Hematopoietic multipotent progenitor cell treated with erythropoietin and hydrocortisone succinate and interleukin-3 and kit ligand, for 6 days (in vitro differentiated cells): ENCODE results near the gene HOXD12.
A peak's percentile ranks its signal among the peaks of the same experiment; 100 is the strongest.

Source experiments
- DNase-seq: peaks from one replicate; pipeline ENCODE4 v3.0.0-alpha.2; 2015

HOXD12 gene

DNA sequence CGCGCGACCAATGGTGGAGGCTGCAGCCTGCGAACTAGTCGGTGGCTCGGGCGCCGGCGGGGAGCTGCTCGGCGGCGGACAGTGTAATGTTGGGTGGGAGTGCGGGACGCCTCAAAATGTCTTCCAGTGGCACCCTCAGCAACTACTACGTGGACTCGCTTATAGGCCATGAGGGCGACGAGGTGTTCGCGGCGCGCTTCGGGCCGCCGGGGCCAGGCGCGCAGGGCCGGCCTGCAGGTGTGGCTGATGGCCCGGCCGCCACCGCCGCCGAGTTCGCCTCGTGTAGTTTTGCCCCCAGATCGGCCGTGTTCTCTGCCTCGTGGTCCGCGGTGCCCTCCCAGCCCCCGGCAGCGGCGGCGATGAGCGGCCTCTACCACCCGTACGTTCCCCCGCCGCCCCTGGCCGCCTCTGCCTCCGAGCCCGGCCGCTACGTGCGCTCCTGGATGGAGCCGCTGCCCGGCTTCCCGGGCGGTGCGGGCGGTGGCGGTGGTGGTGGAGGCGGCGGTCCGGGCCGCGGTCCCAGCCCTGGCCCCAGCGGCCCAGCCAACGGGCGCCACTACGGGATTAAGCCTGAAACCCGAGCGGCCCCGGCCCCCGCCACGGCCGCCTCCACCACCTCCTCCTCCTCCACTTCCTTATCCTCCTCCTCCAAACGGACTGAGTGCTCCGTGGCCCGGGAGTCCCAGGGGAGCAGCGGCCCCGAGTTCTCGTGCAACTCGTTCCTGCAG lies 23.3 kb downstream of the HOXD12 start, which contains the start of gene HOXD9:
HOXD9 (plus strand) TSS at position 37 of the 728 bp plus-strand sequence; CDS start at position 87, 50 bp downstream.
- DNase-seq: no peak

DNA sequence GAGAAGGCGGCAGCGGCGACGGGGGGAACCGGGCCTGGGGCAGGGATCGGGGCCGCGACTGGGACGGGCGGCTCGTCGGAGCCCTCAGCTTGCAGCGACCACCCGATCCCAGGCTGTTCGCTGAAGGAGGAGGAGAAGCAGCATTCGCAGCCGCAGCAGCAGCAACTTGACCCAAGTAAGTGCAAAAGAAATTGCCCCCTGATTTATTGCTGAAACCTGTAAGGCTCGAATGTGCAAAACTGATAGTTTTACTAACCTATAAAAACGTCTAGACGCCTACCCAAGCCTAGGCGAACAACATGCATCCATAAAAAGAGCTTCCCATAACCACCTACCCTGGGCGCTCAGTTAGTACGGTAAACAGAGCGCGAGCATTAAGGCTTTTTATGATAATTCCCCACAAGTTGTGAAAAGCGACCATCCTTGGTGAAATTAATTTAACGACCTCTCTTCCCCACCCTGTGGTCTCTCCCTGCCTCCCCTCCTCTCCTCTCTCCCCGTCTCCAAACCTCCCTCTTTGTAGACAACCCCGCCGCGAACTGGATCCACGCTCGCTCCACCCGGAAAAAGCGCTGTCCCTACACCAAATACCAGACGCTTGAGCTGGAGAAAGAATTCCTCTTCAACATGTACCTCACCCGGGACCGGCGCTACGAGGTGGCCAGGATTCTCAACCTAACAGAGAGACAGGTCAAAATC lies 24.0 kb downstream of the HOXD12 start:
- DNase-seq: no peak

DNA sequence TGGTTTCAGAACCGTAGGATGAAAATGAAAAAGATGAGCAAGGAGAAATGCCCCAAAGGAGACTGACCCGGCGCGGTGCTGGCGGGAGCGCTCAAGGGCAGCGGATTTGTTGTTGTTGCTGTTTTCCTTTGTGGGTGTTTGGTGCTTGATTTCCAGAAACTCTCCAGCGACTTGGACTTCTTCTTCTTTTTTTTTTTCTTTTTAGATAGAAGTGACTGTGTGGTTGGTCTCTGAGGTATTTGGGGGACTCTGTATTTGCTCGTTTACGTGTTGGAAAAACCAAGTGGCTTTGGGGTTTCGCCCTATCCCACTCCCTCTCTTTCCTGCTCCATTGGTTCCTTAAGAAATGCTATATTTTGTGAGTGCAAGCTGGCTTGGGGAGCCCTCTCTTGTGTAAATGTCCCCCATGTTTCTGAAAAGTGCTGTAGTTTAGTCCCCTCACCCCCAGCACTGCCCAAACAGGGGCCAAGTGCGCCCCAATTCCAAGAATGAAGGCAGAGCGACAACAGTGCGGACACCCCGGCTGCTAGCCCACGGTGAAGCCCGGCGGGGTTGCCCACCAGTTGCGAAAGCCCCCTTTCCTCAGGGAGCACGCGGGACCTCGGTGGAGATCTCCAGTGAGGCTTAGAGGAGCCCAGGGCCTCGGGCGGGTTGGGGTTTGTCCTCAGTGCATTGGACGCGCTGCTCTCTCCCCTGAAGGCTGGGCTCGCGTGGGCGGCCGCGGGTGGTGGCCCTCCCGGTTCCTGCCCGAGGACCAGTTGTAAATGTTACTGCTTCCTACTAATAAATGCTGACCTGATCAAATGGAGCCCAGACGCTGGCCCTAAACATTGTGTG lies 24.7 kb downstream of the HOXD12 start:
- DNase-seq: no peak

DNA sequence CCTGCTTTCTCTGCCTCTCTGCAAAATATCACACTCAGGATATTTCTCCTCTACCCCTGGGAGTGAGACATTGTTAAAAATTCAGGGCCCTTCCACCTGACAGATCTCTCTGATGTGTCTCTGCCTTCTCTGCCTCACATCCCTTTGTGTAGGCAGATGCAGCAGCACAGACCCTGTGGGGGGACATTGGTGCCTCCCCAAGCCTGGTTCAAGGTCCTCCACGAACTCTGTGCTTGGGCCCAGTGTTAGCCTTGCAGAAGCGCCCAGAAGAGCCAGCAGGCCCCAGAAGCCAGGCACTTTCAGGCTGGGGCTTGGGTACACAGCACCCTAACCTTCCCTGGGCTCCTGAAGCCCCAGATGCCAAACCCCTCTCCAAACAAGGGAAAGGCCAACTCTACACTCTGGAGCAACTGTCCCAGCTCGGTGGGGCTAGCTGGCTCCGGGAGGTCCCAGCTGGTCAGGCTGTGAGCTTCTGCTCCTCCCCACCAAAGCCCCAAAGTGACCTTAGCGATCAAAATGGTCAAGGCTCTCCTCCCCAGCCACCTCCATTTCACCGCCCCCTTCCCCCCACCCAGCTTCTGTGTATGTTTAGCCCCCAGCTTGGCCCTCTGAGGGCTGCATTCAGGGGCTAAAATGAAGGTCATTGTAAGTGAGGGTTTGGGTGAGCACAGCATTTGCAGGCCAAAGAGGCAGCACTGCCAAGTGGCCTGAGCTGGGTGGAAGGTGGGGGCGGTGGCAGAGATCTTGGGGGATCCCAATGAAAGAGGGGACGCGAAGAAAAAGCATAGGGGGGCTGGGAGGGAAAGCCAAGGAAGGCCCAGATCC lies 25.6 kb downstream of the HOXD12 start:
- DNase-seq: no peak

DNA sequence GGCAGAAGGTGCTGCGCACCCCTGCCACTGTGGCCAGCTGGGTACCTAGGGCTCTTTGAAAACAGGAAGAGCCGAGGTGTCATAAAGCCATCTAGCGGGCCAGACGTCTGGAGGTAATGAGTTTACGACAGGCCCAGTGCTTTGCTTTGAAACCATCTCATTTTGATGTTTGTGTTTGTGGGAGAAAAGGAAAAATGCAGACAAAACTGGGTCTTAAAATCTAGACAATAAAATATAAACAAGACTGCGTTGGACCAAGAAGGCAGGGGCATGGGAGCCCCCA lies 26.1 kb downstream of the HOXD12 start:
- no peak for DNase-seq

DNA sequence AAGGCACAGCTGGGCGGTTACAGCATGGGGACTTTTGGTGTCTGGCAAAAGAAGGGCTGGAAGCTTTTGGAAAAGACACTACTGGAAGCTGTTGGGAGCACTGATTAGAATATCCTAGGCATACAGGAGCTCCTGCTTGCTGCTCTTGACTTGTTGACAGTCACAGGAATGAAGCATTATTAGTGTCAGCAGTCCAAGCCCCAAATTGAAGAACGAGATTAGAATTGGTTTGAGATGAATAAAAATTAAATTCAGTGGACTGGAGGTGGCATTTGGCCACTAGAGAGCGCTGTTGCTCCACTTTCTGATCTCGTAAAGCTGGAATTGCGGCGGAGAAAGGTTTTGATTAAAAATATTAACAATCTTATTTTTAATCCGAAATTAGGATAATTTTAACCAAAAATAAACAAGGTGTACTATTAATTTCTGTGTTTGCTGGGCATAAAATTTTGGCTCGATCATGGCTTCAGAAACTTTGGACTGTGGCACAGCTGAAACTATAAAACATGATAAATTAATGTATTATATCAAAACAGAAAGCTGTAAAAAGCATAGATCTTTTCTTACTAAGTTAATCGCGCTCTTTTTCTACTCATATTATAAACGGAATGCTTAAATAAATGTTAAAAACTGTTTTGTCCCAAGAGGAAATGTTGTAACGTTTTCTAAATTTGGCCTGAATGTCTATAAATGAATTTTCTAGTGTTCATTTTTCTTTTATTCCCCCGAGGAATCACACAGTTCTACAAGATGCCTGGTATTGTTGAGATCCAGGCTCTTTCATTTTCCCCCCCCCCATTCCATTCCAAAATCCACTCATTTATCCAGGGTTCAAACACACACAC lies 27.6 kb downstream of the HOXD12 start:
- peak; percentile 84 for DNase-seq

DNA sequence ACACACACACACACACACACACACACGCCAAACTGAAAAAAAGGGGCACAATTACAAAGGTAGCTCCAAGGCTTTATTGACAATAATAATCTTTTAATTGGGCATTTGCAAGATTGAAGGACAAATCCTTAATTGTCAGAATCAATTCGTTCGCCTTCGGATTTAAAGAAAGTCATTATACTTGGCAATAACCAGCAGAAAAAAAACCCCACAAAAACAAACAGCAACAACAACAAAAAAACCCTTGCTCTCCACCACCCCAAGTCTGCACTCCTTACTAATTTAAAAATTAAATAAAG lies 28.1 kb downstream of the HOXD12 start:
- DNase-seq: no peak

DNA sequence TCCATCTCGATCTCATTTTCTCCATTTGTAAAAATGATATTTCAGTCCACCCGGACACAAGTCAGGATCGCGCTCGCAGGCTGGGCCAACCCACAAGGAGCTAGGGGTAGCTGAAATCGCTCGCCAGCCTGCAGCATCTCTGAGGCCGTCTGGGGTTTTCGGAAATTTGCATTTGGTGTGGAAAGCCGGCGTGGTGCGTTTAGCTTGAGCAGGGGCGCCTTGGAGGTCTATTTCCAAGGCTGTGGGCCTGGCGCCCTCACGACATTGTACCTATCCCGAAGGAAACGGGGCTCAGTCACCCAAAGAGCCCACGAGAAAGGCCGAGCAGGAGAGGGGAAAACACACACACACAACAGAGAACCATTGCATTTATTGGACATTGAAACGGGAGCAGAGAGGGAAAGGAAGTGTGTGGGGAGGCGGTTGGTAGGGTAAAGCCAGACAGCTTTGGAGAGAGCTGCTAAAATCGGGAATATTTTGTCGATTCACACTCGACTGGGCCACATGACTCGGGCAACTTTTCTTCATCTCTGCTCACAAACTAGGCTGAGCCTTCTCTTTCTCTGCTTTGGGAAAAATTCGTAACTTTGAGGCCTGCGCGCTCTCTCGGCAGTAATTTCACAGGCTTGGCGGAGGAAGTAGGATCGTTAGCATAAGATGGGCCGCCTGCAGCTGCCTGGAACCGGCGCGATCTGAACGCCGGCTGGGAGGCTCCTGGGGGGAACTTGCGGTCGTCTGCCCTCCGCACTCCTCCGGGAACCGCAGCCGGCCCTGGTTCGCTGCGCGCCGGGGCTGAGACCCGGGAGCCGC lies 28.8 kb downstream of the HOXD12 start:
- DNase-seq: no peak

DNA sequence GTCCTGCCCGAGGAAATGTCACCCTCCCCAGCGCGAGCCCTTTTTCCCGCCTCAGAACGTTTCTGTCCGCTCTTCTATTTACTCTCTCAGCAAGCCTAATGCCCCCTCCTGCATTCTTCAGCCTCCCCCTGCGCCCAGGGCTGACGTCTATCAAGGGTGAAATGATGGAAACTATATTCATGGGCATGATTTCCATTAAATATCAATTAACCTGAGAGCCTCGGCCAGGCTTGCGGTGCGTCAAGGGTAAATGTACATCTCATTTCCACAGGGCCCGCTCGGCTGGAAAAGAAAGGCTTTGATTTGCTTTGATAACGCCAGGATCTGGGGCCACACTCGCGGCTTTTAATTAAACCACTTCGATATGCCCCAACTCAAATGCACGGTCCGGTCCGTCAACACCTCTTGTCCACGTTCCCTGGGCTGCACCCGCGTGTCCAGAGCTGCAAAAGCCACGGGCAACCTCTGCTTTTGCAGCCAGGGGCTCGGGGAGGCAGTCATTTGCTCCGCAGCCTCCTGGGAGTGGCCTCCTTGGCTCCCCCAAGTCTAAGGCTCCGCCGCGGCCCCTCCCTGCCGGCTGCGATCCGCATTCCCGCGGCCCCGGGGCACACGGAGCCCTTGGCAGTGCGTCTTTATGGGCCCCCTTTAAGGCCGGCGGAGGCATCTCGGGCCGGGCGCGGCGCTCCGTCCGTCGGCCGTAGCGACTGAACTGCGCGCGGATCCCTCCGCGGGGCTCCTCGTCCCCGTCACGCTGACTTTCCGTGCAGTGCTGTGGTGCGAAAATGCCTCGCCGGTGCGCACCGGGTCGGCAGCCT lies 29.6 kb downstream of the HOXD12 start, which contains the start of gene HOXD8:
HOXD8 (plus strand) TSS at position 724 of the 815 bp plus-strand sequence. CDS start 662 bp downstream, outside the sequence.
- no peak for DNase-seq

DNA sequence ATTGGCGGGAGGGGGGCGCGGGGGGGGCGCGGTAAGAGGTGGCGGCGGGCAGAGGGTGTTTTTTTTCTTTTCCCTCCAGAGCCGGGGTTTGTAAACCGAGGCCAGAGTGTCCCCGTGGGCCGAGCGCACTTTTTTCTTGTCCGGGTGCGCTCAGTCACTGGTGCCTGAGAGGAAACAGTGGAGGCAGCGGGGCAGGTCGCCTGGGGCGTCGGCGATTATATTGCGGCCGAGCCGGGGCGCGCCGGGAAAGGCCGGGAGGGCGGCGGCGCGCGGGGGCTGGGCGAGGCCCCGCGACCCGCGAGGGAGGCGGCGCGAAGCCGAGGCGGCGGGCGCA lies 30.2 kb downstream of the HOXD12 start:
- DNase-seq: no peak

DNA sequence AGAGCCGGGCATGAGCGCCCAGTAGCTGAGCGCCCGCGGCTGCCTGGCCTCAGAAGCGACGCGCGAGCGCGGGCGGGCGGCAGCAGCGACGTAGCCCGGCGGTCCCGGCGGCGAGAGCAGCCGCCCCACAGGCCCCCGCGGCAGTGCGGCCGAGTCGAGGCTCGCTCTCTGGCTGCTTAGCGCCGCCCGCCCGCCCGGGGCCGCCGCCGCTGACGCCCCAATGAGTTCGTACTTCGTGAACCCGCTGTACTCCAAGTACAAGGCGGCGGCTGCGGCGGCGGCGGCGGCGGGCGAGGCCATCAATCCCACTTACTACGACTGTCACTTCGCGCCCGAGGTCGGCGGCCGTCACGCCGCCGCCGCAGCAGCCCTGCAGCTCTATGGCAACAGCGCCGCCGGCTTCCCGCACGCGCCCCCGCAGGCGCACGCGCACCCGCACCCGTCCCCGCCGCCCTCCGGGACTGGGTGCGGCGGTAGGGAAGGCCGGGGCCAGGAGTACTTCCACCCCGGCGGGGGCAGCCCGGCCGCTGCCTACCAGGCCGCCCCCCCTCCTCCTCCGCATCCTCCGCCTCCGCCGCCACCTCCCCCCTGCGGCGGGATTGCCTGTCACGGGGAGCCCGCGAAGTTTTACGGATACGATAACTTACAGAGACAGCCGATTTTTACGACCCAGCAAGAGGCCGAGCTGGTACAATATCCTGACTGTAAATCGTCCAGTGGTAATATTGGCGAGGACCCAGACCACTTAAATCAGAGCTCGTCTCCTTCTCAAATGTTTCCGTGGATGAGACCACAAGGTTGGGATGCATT lies 30.8 kb downstream of the HOXD12 start:
- DNase-seq: no peak

DNA sequence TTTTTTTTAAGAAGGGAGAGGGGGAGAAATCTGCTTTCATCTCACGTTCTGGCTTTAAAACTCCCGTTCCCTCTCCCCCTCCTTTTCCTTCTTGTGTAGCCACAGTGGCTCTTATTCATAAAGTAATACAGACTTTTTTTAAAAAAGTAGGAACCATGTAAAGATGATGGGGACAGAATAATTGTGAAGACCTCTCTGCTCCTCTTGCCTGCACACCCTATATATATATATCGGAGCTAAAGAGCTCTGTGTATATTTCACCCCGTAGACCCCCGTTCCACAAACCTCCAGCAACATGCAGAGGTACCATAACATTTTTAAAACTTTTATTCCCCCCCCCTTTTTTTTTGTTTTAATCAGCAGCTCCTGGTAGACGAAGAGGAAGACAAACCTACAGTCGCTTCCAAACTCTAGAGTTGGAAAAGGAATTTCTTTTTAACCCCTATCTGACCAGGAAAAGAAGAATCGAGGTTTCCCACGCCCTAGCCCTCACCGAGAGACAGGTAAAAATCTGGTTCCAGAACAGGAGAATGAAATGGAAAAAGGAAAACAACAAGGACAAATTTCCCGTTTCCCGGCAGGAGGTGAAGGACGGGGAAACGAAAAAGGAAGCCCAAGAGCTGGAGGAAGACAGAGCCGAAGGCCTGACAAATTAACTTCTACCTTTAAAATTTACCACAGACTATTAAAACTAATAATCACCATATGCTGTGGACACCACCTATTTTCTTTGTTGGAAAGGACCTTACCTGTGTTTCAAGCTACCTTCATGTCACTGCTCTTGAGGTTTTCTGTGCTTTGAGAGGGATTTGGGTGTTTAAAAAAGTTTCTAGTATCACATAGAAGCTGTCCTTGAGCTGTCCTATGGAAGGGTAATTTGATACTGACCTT lies 31.6 kb downstream of the HOXD12 start:
- no peak for DNase-seq

DNA sequence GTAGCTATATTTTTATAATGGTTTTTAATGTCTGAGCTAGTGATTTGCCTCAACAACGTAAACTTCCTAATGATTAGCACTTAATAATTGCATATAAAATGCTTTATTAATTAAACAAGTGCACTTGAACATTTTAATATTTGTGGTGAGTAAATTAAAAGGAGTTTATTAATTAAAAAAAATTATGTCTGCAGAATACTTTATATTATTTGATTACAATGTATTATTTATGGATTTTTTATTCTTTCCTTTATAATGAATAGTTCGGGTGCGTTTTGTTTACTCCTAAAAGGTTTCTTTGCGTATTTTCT lies 32.2 kb downstream of the HOXD12 start:
- DNase-seq: no peak

DNA sequence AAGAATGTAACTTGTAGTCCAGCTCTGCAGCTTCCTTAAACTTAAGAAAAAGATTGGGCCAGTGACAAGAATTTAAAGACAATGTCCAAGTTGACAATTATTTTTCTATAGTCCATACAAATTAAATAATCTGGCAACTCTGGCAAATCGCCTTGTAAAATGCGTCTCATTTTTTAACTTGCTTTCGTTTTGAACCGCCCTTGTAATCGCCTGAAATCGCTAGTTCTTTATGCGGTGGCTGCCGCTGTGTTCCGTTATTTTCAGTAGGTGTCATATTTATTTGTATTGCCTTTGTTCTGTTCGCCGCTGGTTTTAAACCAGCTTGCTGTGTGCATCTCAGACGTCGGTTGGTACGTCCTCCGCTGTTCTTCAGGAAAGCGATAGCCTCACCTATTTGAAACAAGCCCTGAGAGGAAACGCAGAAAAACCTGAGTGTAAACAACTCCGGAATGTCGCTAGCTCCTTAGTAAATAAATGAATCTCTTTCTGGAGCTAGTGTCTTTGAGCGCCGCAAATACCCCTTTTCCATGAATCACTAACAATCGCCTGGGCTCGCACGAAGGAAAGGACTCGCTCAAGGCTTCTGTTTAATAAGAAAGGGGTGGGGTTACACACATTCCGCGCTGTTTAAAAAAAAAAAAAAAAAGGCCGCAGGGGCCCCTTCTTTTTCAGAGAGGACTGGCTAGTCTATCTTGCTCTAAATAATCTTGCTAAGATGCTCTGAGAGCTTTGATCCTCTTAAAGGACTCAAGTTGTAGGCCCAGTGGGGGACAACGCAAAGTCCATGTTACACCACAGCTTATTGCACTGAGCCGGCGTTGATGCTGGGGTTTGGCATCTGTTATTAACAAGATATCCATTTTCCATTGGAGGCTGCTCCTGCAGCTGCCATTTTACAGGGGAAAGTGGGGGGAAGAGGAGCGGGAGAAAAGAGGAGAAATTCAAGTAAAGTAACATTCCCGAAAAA lies 32.9 kb downstream of the HOXD12 start:
- no peak for DNase-seq

DNA sequence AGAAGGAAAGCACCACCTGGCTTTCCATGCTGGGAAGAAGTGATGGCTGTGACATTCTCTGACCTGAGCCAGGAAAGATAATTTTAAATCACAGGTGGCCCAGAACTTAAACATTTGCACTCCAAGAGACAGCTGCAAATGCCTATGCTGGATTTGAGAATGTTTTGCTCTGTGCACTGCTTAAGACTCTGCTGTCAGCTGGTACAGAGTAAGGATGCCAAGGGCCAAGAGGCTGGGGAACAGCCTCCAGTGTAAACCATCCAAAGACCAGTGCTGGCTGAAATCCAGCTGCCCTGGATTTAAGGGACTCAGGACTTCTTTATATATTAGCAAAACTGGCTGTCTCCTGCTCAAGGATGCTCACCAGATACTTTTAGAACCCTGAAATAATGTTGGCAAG lies 33.8 kb downstream of the HOXD12 start:
- no peak for DNase-seq

DNA sequence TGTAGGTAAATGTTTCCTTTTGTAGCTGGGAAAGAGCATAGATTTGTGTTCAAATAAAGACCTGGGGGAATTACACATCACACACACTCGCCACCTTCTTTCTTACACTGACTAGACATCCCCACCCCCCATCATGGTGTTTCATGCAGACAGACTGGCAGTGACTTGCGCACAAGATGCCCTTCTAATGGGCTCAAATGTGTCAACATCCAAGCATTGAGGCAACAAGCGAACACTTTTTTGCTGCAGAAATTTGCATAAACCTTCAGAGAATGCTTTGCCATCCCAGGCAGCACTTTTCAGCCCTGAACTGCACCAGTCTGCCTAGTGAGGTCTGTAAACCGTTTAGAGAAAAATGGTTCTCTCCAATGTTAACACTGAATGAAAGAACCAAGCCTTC lies 34.4 kb downstream of the HOXD12 start:
- no peak for DNase-seq

DNA sequence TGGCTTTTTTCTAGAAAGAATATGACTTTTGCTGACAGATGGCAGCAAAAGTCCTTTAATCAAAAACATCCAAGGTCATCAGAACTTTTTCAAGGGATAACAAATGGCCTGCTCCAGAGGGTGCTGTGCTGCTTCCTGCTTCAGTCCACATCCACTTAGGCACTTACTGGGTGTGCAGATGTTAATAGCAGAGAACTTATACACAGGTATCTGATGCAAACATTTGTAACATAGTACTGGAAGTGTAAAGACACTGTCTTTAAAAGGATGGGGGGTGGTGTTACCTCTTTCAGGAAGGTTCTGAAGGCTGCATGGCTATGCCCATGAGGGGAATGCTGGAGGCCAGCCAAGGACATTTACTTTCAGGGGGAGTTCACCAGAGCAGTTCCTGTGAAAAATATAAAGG lies 35.4 kb downstream of the HOXD12 start:
- no peak for DNase-seq
